Middle frontal gyrus (tissue), 1 donor: Measurements from ENCODE around the gene DHX34.
"Not testable (repeated sequence)": the region's sequence is repeated elsewhere in the genome, so short reads cannot be mapped to it uniquely, and the experiment has no call there.

Experiments
- DNase-seq: peaks from one replicate; pipeline ENCODE4 v3.0.0-alpha.2; 2015; ENCODE audit warnings: low spot score; ENCODE audit errors: extremely low spot score

The DHX34 gene

GRCh38 chr19:47387623-47388022 is 38.5 kb downstream of the DHX34 start:
- DNase-seq, result not testable (repeated sequence)

GRCh38 chr19:47388721-47389120 is 39.6 kb downstream of the DHX34 start:
- DNase-seq, result not testable (repeated sequence)

- no peak for DNase-seq
These were observed 40.0 kb downstream of the DHX34 start for GRCh38 chr19:47389150-47389556.

GRCh38 chr19:47390533-47391488 is 41.7 kb downstream of the DHX34 start:
- no peak for DNase-seq

- DNase-seq, result peak; percentile 43
These were observed 42.6 kb downstream of the DHX34 start for GRCh38 chr19:47391510-47392223.

GRCh38 chr19:47398707-47399597 is 49.8 kb downstream of the DHX34 start:
- no peak for DNase-seq

- no peak for DNase-seq
These were observed 53.4 kb downstream of the DHX34 start for GRCh38 chr19:47402504-47402903.

GRCh38 chr19:47404334-47405196 is 55.5 kb downstream of the DHX34 start:
- no peak for DNase-seq

- no peak for DNase-seq
These were observed 56.1 kb downstream of the DHX34 start for GRCh38 chr19:47405197-47405550.

GRCh38 chr19:47405854-47406417 is 56.8 kb downstream of the DHX34 start:
- no peak for DNase-seq

GRCh38 chr19:47406711-47407416 is 57.7 kb downstream of the DHX34 start:
- no peak for DNase-seq

- DNase-seq, result no peak
These were observed 58.3 kb downstream of the DHX34 start for GRCh38 chr19:47407417-47407774.

GRCh38 chr19:47408156-47408938 is 59.2 kb downstream of the DHX34 start:
- DNase-seq, result no peak

GRCh38 chr19:47411101-47411500 is 62.0 kb downstream of the DHX34 start:
- DNase-seq, result no peak

GRCh38 chr19:47411696-47412095 is 62.6 kb downstream of the DHX34 start:
- DNase-seq, result not testable (repeated sequence)

- no peak for DNase-seq
These were observed 64.8 kb downstream of the DHX34 start for GRCh38 chr19:47413941-47414340.

- peak; percentile 51 for DNase-seq
These were observed 65.4 kb downstream of the DHX34 start for GRCh38 chr19:47414469-47414868.

- DNase-seq, result no peak
These were observed 67.0 kb downstream of the DHX34 start for GRCh38 chr19:47415953-47416642.
